H9 (cell line): ENCODE measurements around the gene DCLK2. TPM values are rescaled to one million over a fixed set of nuclear protein-coding genes. Genes with fewer than 3 reads are reported as not detected.

Experiments used
- DNase-seq: peaks from one replicate; pipeline ENCODE4 v3.0.0-alpha.2; 2017
- H2AFZ ChIP-seq: one replicate; pipeline ENCODE4 v1.6.1; 2013; ENCODE audit warnings: mild to moderate bottlenecking, low read length, control low read depth, moderate library complexity
- H2AK5ac ChIP-seq: 2 replicates; pipeline ENCODE4 v1.6.1; 2013; ENCODE audit warnings: low read length, control low read depth, mixed read lengths; ENCODE audit not compliant: insufficient read length
- H2BK120ac ChIP-seq: one replicate; pipeline ENCODE4 v1.6.1; 2013; ENCODE audit warnings: low read depth, mild to moderate bottlenecking, low read length, control low read depth, inconsistent platforms; ENCODE audit not compliant: poor library complexity, severe bottlenecking
- H2BK12ac ChIP-seq: 2 replicates; pipeline ENCODE4 v1.6.1; 2013; ENCODE audit warnings: low read length, control low read depth, mixed read lengths, low read depth; ENCODE audit not compliant: insufficient read length
- H2BK15ac ChIP-seq: 2 replicates; pipeline ENCODE4 v1.6.1; 2013; ENCODE audit warnings: low read depth, low read length, control low read depth
- H2BK20ac ChIP-seq: one replicate; pipeline ENCODE4 v1.6.1; 2013; ENCODE audit warnings: low read depth, mild to moderate bottlenecking, low read length, control low read depth, inconsistent platforms; ENCODE audit not compliant: poor library complexity, severe bottlenecking
- H2BK5ac ChIP-seq: 2 replicates; pipeline ENCODE4 v1.6.1; 2013; ENCODE audit warnings: low read length, control low read depth, mixed read lengths; ENCODE audit not compliant: insufficient read length
- H3K14ac ChIP-seq: 2 replicates; pipeline ENCODE4 v1.6.1; 2013; ENCODE audit warnings: low read length, control low read depth; ENCODE audit not compliant: insufficient read depth
- H3K18ac ChIP-seq: 2 replicates; pipeline ENCODE4 v1.6.1; 2013; ENCODE audit warnings: low read depth, mild to moderate bottlenecking, mixed read lengths, low read length, control low read depth; ENCODE audit not compliant: insufficient read length
- H3K23ac ChIP-seq: 2 replicates; pipeline ENCODE4 v1.6.1; 2013; ENCODE audit warnings: low read length, control low read depth, mixed read lengths, low read depth; ENCODE audit not compliant: insufficient read length
- H3K23me2 ChIP-seq: 2 replicates; pipeline ENCODE4 v1.6.1; 2013; ENCODE audit warnings: low read depth, mild to moderate bottlenecking, mixed read lengths, low read length, control low read depth; ENCODE audit not compliant: insufficient read length, poor library complexity, severe bottlenecking
- H3K27ac ChIP-seq: 2 replicates; pipeline ENCODE4 v1.5.1; 2013; ENCODE audit warnings: low read length, control low read depth, mixed read lengths, low read depth; ENCODE audit not compliant: insufficient read length
- H3K27me3 ChIP-seq: 2 replicates; pipeline ENCODE4 v1.6.1; 2013; ENCODE audit warnings: low read length, control low read depth, inconsistent platforms; ENCODE audit not compliant: insufficient read depth
- H3K4ac ChIP-seq: 2 replicates; pipeline ENCODE4 v1.6.1; 2013; ENCODE audit warnings: low read depth, mild to moderate bottlenecking, control low read depth, inconsistent platforms, low read length, moderate library complexity
- H3K4me1 ChIP-seq: 2 replicates; pipeline ENCODE4 v1.6.1; 2013; ENCODE audit warnings: low read length, control low read depth, inconsistent platforms; ENCODE audit not compliant: insufficient read depth
- H3K4me2 ChIP-seq: 2 replicates; pipeline ENCODE4 v1.6.1; 2013; ENCODE audit warnings: low read length, control low read depth, mixed read lengths; ENCODE audit not compliant: insufficient read length, insufficient read depth
- H3K56ac ChIP-seq: 2 replicates; pipeline ENCODE4 v1.6.1; 2013; ENCODE audit warnings: low read depth, mild to moderate bottlenecking, mixed read lengths, low read length, control low read depth; ENCODE audit not compliant: insufficient read length
- H3K79me1 ChIP-seq: 2 replicates; pipeline ENCODE4 v1.6.1; 2013; ENCODE audit warnings: low read depth, mild to moderate bottlenecking, moderate library complexity, low read length, control low read depth, inconsistent platforms; ENCODE audit not compliant: insufficient read depth, poor library complexity, severe bottlenecking
- H3K79me2 ChIP-seq: 2 replicates; pipeline ENCODE4 v1.6.1; 2013; ENCODE audit warnings: low read length, control low read depth, inconsistent platforms; ENCODE audit not compliant: insufficient read depth
- H3K9ac ChIP-seq: 2 replicates; pipeline ENCODE4 v1.6.1; 2013; ENCODE audit warnings: low read length, control low read depth, mixed read lengths; ENCODE audit not compliant: insufficient read length; ENCODE audit errors: extremely low read depth
- H3K9me3 ChIP-seq: one replicate; pipeline ENCODE4 v1.6.1; 2013; ENCODE audit warnings: low read depth, low read length, inconsistent platforms; ENCODE audit not compliant: control insufficient read depth
- H3T11ph ChIP-seq: one replicate; pipeline ENCODE4 v1.6.1; 2013; ENCODE audit warnings: mild to moderate bottlenecking, low read length, control low read depth, inconsistent platforms
- H4K20me1 ChIP-seq: one replicate; pipeline ENCODE4 v1.6.1; 2013; ENCODE audit not compliant: control insufficient read depth, insufficient read length, insufficient read depth
- H4K5ac ChIP-seq: 2 replicates; pipeline ENCODE4 v1.6.1; 2013; ENCODE audit warnings: low read depth, mild to moderate bottlenecking, mixed read lengths, low read length, control low read depth; ENCODE audit not compliant: insufficient read length
- H4K8ac ChIP-seq: replicated peaks from 2 replicates; pipeline ENCODE4 v1.6.1; 2013; ENCODE audit warnings: low read length, control low read depth, mixed read lengths, low read depth; ENCODE audit not compliant: insufficient read length
- H4K91ac ChIP-seq: 2 replicates; pipeline ENCODE4 v1.6.1; 2013; ENCODE audit warnings: low read depth, mild to moderate bottlenecking, moderate library complexity, mixed read lengths, low read length, control low read depth; ENCODE audit not compliant: insufficient read length
- H3K27ac Mint-ChIP-seq, 3 experiments: 2 replicates in 2 of 3; 3 replicates in 1 of 3; pipeline ENCODE4 v1.8.0; 2020 to 2021; ENCODE audit warnings: mixed read lengths in 3 of 3, mild to moderate bottlenecking in 1 of 3, moderate library complexity in 1 of 3
- H3K27me3 Mint-ChIP-seq: 2 replicates; pipeline ENCODE4 v1.8.0; 2021; ENCODE audit warnings: low read depth, mild to moderate bottlenecking, moderate library complexity, mixed read lengths
- H3K36me3 Mint-ChIP-seq, 3 experiments: 2 replicates in 2 of 3; 3 replicates in 1 of 3; pipeline ENCODE4 v1.8.0; 2020 to 2021; ENCODE audit warnings: low read depth in 3 of 3, mixed read lengths in 3 of 3; ENCODE audit not compliant: insufficient read depth in 1 of 3
- H3K4me1 Mint-ChIP-seq, 2 experiments: 2 replicates each; pipeline ENCODE4 v1.8.0; 2020; ENCODE audit warnings: mixed read lengths in 2 of 2
- H3K4me3 Mint-ChIP-seq, 2 experiments: 2 replicates in 1 of 2; 3 replicates in 1 of 2; pipeline ENCODE4 v1.8.0; 2020 to 2021; ENCODE audit warnings: mild to moderate bottlenecking in 2 of 2, mixed read lengths in 2 of 2, moderate library complexity in 1 of 2
- H3K9me3 Mint-ChIP-seq, 2 experiments: 2 replicates in 1 of 2; 3 replicates in 1 of 2; pipeline ENCODE4 v1.8.0; 2020; ENCODE audit warnings: mild to moderate bottlenecking in 2 of 2, mixed read lengths in 2 of 2, moderate library complexity in 1 of 2
- WGBS: extraction: QIAGEN DNeasy Blood & Tissue Kit; methylation state at CpG from one replicate; pipeline ENCODE4 v1.1.7; 2013; ENCODE audit warnings: missing lambda C conversion rate, low lambda C conversion rate, mixed read lengths; ENCODE audit not compliant: insufficient read length; ENCODE audit errors: extremely low coverage; 5-methylcytosine and 5-hydroxymethylcytosine counted together
- total RNA-seq: library from RNA; stranded (reverse); gene quantifications from 2 replicates; pipeline ENCODE4 v1.2.1, GENCODE V29; 2021
- TF ChIP-seq, protein P1 (sequence below): fragments of 200-600 bp; sonication (generic); conservative IDR thresholded peaks from 3 replicates; pipeline ENCODE4 v1.8.0; 2021; ENCODE audit warnings: antibody characterized with exemption, mild to moderate bottlenecking

DCLK2 gene
- total RNA-seq, 1 experiment from 2014 or later: 0.33 TPM

DNA sequence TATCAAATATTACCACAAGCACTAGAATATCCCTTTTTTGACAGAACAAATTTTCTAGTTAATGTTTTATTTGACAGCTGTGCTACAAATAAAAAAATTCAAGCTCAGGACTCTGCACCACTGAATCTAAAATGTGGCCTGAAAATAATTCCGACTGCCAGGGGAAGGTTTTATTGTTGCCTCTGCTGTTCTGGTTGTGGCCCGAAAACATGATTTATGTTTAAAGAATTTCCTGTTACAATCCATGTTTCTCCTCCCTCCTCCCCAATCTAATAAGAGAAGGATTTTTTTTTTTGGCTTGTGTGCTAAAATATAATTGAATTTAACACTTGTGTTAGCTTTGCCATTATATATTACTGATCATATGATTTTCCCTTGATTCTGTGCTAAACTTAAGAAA, 227.8 kb downstream of the DCLK2 start:
- H3K9me3 Mint-ChIP-seq: no peaks in the 10 kb centered on the region
- Histone ChIP-seq H3K4ac (no peak overlapping the region), H3K56ac (no peak overlapping the region), H2BK12ac (no peak overlapping the region), H4K8ac (no peak overlapping the region), H3K79me2 (no peaks in the 10 kb centered on the region), H3T11ph (no peak overlapping the region), H2BK5ac (no peak overlapping the region), H4K20me1 (no peaks in the 10 kb centered on the region), H4K5ac (no peak overlapping the region), H3K27ac (no peak overlapping the region), H3K4me1 (no peaks in the 10 kb centered on the region), H2BK20ac (no peak overlapping the region), H3K14ac (no peak overlapping the region), H3K79me1 (no peaks in the 10 kb centered on the region), H3K9ac (no peak overlapping the region), H3K18ac (no peak overlapping the region), H3K23me2 (no peaks in the 10 kb centered on the region), H2BK15ac (no peak overlapping the region), H3K27me3 (no peaks in the 10 kb centered on the region), H2BK120ac (no peak overlapping the region), H2AFZ (no peak overlapping the region), H3K9me3 (no peaks in the 10 kb centered on the region), H3K23ac (no peak overlapping the region), H4K91ac (no peak overlapping the region), H3K4me2 (no peak overlapping the region), H2AK5ac (no peak overlapping the region)
- H3K36me3 Mint-ChIP-seq: no peaks in the 10 kb centered on the region
- H3K4me3 Mint-ChIP-seq: no peak overlapping the region
- TF ChIP-seq, protein P1, sequence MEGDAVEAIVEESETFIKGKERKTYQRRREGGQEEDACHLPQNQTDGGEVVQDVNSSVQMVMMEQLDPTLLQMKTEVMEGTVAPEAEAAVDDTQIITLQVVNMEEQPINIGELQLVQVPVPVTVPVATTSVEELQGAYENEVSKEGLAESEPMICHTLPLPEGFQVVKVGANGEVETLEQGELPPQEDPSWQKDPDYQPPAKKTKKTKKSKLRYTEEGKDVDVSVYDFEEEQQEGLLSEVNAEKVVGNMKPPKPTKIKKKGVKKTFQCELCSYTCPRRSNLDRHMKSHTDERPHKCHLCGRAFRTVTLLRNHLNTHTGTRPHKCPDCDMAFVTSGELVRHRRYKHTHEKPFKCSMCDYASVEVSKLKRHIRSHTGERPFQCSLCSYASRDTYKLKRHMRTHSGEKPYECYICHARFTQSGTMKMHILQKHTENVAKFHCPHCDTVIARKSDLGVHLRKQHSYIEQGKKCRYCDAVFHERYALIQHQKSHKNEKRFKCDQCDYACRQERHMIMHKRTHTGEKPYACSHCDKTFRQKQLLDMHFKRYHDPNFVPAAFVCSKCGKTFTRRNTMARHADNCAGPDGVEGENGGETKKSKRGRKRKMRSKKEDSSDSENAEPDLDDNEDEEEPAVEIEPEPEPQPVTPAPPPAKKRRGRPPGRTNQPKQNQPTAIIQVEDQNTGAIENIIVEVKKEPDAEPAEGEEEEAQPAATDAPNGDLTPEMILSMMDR: no peak
- 0 out of 7 replicates have a peak overlapping the region, but pooled peaks of 1 of the 3 experiments have one; percentile 19 for H3K27ac Mint-ChIP-seq
- no peak for DNase-seq
- peaks cover 0 to 6% of the 10 kb centered on the region in 2 experiments; a peak in 3 of 4 replicates for H3K4me1 Mint-ChIP-seq
- H3K27me3 Mint-ChIP-seq: no peaks in the 10 kb centered on the region
- WGBS: no CpG with 5 or more reads among the region's 2 CpGs
